Stimulated activated CD4-positive, alpha-beta T cell treated with anti-CD3 and anti-CD28 coated beads, Interleukin-1b, Interleukin-23, amount 100 ng/mL, for 4 hours (primary cell): ENCODE data around the gene HERC2.
"Not testable (repeated sequence)": the region's sequence is repeated elsewhere in the genome, so short reads cannot be mapped to it uniquely, and the experiment has no call there.

Source experiments
- DNase-seq, 2 donors: peaks; one replicate each; pipeline ENCODE4 v3.0.0-alpha.2; 2020; ENCODE audit warnings: low read depth in 2 of 2

The HERC2 gene

GRCh38 chr15:28273873-28274610 lies 47.9 kb downstream of the HERC2 start:
- no peak for DNase-seq

- DNase-seq, result no peak
These were observed 48.5 kb downstream of the HERC2 start for GRCh38 chr15:28273468-28273867.

GRCh38 chr15:28272587-28272986 lies 49.4 kb downstream of the HERC2 start:
- DNase-seq, result no peak

- no peak for DNase-seq
These were observed 50.2 kb downstream of the HERC2 start for GRCh38 chr15:28271697-28272260.

GRCh38 chr15:28269097-28269496 lies 52.9 kb downstream of the HERC2 start:
- no peak for DNase-seq

- DNase-seq, result no peak
These were observed 54.3 kb downstream of the HERC2 start for GRCh38 chr15:28267727-28268126.

- DNase-seq, result no peak
These were observed 56.5 kb downstream of the HERC2 start for GRCh38 chr15:28265334-28266019.

- no peak for DNase-seq
These were observed 57.8 kb downstream of the HERC2 start for GRCh38 chr15:28264166-28264565.

GRCh38 chr15:28262438-28262837 lies 59.5 kb downstream of the HERC2 start:
- no peak for DNase-seq

- no peak for DNase-seq
These were observed 61.3 kb downstream of the HERC2 start for GRCh38 chr15:28260722-28261121.

- no peak for DNase-seq
These were observed 61.7 kb downstream of the HERC2 start for GRCh38 chr15:28260317-28260716.

GRCh38 chr15:28255965-28256364 lies 66.0 kb downstream of the HERC2 start:
- DNase-seq, result no peak

- no peak for DNase-seq
These were observed 69.1 kb downstream of the HERC2 start for GRCh38 chr15:28252831-28253230.

- DNase-seq, result no peak
These were observed 75.4 kb downstream of the HERC2 start for GRCh38 chr15:28246605-28247004.

- no peak for DNase-seq
These were observed 78.1 kb downstream of the HERC2 start for GRCh38 chr15:28243901-28244300.

- DNase-seq, result no peak
These were observed 78.6 kb downstream of the HERC2 start for GRCh38 chr15:28243399-28243798.

GRCh38 chr15:28238296-28238695 lies 83.7 kb downstream of the HERC2 start:
- DNase-seq, result not testable (repeated sequence)

GRCh38 chr15:28231743-28232142 lies 90.2 kb downstream of the HERC2 start:
- not testable (repeated sequence) for DNase-seq

GRCh38 chr15:28231336-28231735 lies 90.6 kb downstream of the HERC2 start:
- not testable (repeated sequence) for DNase-seq

- not testable (repeated sequence) for DNase-seq
These were observed 92.9 kb downstream of the HERC2 start for GRCh38 chr15:28228990-28229640.

GRCh38 chr15:28228096-28228495 lies 93.9 kb downstream of the HERC2 start:
- DNase-seq, result no peak

GRCh38 chr15:28227303-28227702 lies 94.7 kb downstream of the HERC2 start:
- DNase-seq, result not testable (repeated sequence)
